ENCODE data around the gene AGMAT.

DNA sequence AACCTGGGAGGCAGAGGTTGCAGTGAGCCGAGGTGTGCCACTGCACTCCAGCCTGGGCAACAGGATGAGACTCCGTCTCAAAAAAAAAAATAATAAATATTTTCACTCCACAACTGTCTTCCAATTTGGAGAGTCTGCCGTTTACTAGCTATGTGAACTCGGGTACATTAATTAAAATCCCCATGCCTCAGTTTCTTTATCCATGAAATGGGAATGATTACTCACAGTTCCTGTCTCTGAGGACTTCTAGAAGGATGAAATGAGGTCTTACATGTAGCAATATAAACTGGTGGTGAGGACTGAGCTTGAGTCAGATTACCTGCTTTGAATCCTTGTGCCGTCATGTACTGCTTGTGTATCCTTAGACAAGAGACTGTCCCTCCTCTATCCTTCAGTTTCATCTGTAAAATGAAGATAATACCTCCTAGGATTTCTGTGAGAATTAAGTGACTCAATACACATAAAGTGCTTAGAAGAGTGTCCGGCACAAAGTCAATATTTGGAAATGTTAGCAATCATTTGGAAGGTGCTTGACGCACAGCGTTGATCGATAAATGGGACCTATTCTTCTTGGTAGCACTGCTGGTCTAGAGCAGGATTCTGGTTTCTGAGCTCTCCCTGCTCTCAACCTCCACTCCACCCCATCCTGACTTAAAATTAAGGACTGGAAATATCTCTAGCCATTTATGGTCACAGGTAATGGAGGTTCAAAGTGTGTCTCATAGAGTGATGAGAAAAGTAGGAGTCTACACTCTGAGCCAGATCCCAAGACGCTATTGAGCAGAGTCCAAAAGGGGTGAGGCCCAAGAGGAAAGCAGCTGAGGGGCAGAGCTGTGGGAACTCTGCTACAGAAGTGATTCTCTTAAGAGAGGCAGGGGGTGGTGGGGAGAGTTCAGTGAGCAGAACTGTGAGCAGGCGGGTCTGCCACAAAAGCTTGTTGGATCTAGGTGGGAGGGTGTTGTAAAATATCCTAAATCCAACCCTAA, 20.8 kb upstream of the AGMAT start:
- TF ChIP-seq, protein P1, sequence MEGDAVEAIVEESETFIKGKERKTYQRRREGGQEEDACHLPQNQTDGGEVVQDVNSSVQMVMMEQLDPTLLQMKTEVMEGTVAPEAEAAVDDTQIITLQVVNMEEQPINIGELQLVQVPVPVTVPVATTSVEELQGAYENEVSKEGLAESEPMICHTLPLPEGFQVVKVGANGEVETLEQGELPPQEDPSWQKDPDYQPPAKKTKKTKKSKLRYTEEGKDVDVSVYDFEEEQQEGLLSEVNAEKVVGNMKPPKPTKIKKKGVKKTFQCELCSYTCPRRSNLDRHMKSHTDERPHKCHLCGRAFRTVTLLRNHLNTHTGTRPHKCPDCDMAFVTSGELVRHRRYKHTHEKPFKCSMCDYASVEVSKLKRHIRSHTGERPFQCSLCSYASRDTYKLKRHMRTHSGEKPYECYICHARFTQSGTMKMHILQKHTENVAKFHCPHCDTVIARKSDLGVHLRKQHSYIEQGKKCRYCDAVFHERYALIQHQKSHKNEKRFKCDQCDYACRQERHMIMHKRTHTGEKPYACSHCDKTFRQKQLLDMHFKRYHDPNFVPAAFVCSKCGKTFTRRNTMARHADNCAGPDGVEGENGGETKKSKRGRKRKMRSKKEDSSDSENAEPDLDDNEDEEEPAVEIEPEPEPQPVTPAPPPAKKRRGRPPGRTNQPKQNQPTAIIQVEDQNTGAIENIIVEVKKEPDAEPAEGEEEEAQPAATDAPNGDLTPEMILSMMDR (IDR thresholded peaks at IDR 0.05): no peak
- no peak for TF ChIP-seq POLR2A (IDR thresholded peaks at IDR 0.05)
